H1 (cell line): Measurements from ENCODE around the gene SNX32. TPM values are rescaled to one million over a fixed set of nuclear protein-coding genes. Genes with fewer than 3 reads are reported as not detected.

ENCODE experiments used
- EGR1 ChIP-seq: IDR thresholded peaks from 2 replicates; pipeline ENCODE4 v1.6.1; 2011; ENCODE audit warnings: low read depth, low read length, borderline replicate concordance
- RFX5 ChIP-seq: IDR thresholded peaks from 2 replicates; pipeline ENCODE4 v1.6.1; 2011; ENCODE audit warnings: low read depth, low read length, improper control_type of control experiment, borderline replicate concordance
- SRF ChIP-seq: IDR thresholded peaks from 2 replicates; pipeline ENCODE4 v1.6.1; 2011; ENCODE audit warnings: mild to moderate bottlenecking, low read depth, low read length, moderate library complexity
- TAF7 ChIP-seq: optimal IDR thresholded peaks from 2 replicates; pipeline ENCODE3; 2011; ENCODE audit warnings: low read depth, mild to moderate bottlenecking, inconsistent platforms, low read length, moderate library complexity, borderline replicate concordance
- polyA plus RNA-seq, 7 experiments: library from polyadenylated mRNA; depleted of rRNA in 3 of 7; stranded (reverse) in 5 of 7; unstranded in 2 of 7; fragments of >200 nt in 5 of 7; fragments of 200-250 nt in 2 of 7; gene quantifications; 1 replicate in 5 of 7; 2 replicates in 1 of 7; 4 replicates in 1 of 7; pipeline versions ENCODE4 v1.2.1 to v1.2.3, GENCODE V29; 2011 to 2013; ENCODE audit warnings: missing spikeins in 2 of 7, mixed read lengths in 2 of 7
- total RNA-seq: library from RNA; stranded (reverse); fragmentation: NEBNext Ultra II Directional; extraction: Animal tissue kit (Norgen Biotek cat#: 25700); gene quantifications from 2 replicates; pipeline ENCODE4 v1.2.1, GENCODE V29; 2021

Gene SNX32
- total and polyA plus RNA-seq, 2 of the 8 experiments (the other 6 are each of a cell fraction or from before 2014, with no cell fraction given) = 0.76 to 2.2 TPM

- TF ChIP-seq EGR1 (no peak), SRF (no peak), TAF7 (no peak), RFX5 (no peak)
Observed at GRCh38 chr11:65882120-65883057, 48.6 kb downstream of the SNX32 start (continued).
